Measurements from ENCODE around the gene SLC38A8. TPM values are rescaled to one million over a fixed set of nuclear protein-coding genes. Genes with fewer than 3 reads are reported as not detected.

Gene SLC38A8
- total RNA-seq (2022; extraction: Qiagen RNA extraction; ENCODE audit: low read depth) = not detected in 5 replicates

GRCh38 chr16:84042308-84042878 lies at the start of gene SLC38A8:
TSS of gene SLC38A8 (minus strand) at chr16:84042795. CDS start at chr16:84042157, 638 bp downstream.

DNA sequence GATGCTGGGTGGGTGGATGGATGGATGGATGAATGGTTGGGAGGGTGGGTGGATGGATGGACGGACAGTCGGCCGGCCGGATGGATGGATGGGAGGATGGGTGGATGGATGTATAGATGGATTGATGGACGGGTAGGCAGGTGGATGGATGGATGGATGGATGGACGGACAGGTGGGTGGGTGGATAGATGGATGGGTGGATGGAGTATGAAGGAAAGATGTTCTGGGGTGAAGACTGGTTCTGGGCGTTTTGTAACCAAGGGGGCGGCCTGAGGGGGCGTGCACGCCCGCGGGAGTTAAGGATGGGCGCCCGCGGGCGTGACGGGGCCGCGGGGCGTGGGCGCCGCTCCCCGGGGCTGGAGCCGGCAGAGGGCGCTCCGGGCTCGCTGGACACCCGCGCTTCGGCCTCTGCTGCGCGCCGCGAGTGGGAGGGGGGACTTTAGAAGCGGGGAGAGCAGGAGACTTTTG lies 74.7 kb downstream of the SLC38A8 start, which contains the start of gene NECAB2:
NECAB2 (plus strand) TSS at position 407 of the 468 bp plus-strand sequence. CDS start 405 bp downstream, outside the sequence.

Other genes with a start within 250 kb of the SLC38A8 start
- gene HSBP1, start 234.8 kb downstream of the SLC38A8 start, total RNA-seq (2022; extraction: Qiagen RNA extraction; ENCODE audit: low read depth) = 133 to 219 TPM (median 188 TPM) in 5 replicates
- gene MLYCD, start 143.7 kb downstream of the SLC38A8 start, total RNA-seq (2022; extraction: Qiagen RNA extraction; ENCODE audit: low read depth) = 1.1 to 2.3 TPM (median 2.1 TPM) in 5 replicates
- 30.1 to 64.8 TPM (median 39.7 TPM) in 5 replicates for gene OSGIN1, start 89.6 kb downstream of the SLC38A8 start, total RNA-seq (2022; extraction: Qiagen RNA extraction; ENCODE audit: low read depth)
- gene NECAB2, start 74.6 kb downstream of the SLC38A8 start, total RNA-seq (2022; extraction: Qiagen RNA extraction; ENCODE audit: low read depth) = 1.6 to 3.7 TPM (median 2.8 TPM) in 5 replicates
- 40.5 to 52.4 TPM (median 50.1 TPM) in 5 replicates for gene MBTPS1, start 74.1 kb upstream of the SLC38A8 start, total RNA-seq (2022; extraction: Qiagen RNA extraction; ENCODE audit: low read depth)
- 15.8 to 21.0 TPM (median 18.6 TPM) in 5 replicates for gene HSDL1, start 102.4 kb upstream of the SLC38A8 start, total RNA-seq (2022; extraction: Qiagen RNA extraction; ENCODE audit: low read depth)
- gene DNAAF1, start 102.5 kb upstream of the SLC38A8 start, total RNA-seq (2022; extraction: Qiagen RNA extraction; ENCODE audit: low read depth) = 0.26 to 0.45 TPM (median 0.38 TPM) in 5 replicates
- 23.1 to 35.1 TPM (median 28.4 TPM) in 5 replicates for gene TAF1C, start 144.3 kb upstream of the SLC38A8 start, total RNA-seq (2022; extraction: Qiagen RNA extraction; ENCODE audit: low read depth)
- gene ADAD2, start 148.4 kb upstream of the SLC38A8 start, total RNA-seq (2022; extraction: Qiagen RNA extraction; ENCODE audit: low read depth) = not detected in 5 replicates
- gene KCNG4, start 197.2 kb upstream of the SLC38A8 start, total RNA-seq (2022; extraction: Qiagen RNA extraction; ENCODE audit: low read depth) = not detected in 5 replicates

Data from A549 treated with DMSO at 1 μM for 4 hours (cell line).